Hepatocyte (in vitro differentiated cells): Measurements from ENCODE around the gene RCBTB1. TPM values are rescaled to one million over a fixed set of nuclear protein-coding genes. Genes with fewer than 3 reads are reported as not detected.

Experiments used
- DNase-seq: peaks from one replicate; pipeline ENCODE4 v3.0.0-alpha.2; 2016; ENCODE audit warnings: low spot score
- H2AFZ ChIP-seq: fragments of 200-600 bp; sonication (generic); 2 replicates; pipeline ENCODE4 v1.6.0; 2016; ENCODE audit warnings: antibody characterized with exemption, mild to moderate bottlenecking
- H3K27ac ChIP-seq: fragments of 200-600 bp; sonication (generic); 2 replicates; pipeline ENCODE4 v1.5.1; 2016; ENCODE audit warnings: mild to moderate bottlenecking
- H3K27me3 ChIP-seq: fragments of 200-600 bp; sonication (generic); 2 replicates; pipeline ENCODE4 v1.6.1; 2016
- H3K36me3 ChIP-seq: fragments of 200-600 bp; sonication (generic); replicated peaks from 2 replicates; pipeline ENCODE4 v1.5.1; 2016; ENCODE audit warnings: low read depth; ENCODE audit not compliant: insufficient read depth
- H3K4me1 ChIP-seq: fragments of 200-600 bp; sonication (generic); 2 replicates; pipeline ENCODE4 v1.5.1; 2016; ENCODE audit warnings: mild to moderate bottlenecking, moderate library complexity; ENCODE audit not compliant: insufficient read depth
- H3K4me2 ChIP-seq: fragments of 200-600 bp; sonication (generic); 2 replicates; pipeline ENCODE4 v1.6.0; 2016
- H3K4me3 ChIP-seq: fragments of 200-600 bp; sonication (generic); 2 replicates; pipeline ENCODE4 v1.5.1; 2016; ENCODE audit warnings: mild to moderate bottlenecking
- H3K79me2 ChIP-seq: fragments of 200-600 bp; sonication (generic); 2 replicates; pipeline ENCODE4 v1.6.0; 2017; ENCODE audit warnings: mild to moderate bottlenecking
- H3K9me2 ChIP-seq: fragments of 200-600 bp; sonication (generic); replicated peaks from 2 replicates; pipeline ENCODE4 v1.6.0; 2017; ENCODE audit warnings: mild to moderate bottlenecking; ENCODE audit not compliant: insufficient read depth
- H3K9me3 ChIP-seq: fragments of 200-600 bp; sonication (generic); 2 replicates; pipeline ENCODE4 v1.5.1; 2016; ENCODE audit warnings: low read depth, mild to moderate bottlenecking
- H4K20me1 ChIP-seq: fragments of 200-600 bp; sonication (generic); 2 replicates; pipeline ENCODE4 v1.6.0; 2016; ENCODE audit warnings: mild to moderate bottlenecking; ENCODE audit not compliant: insufficient read depth, poor library complexity, severe bottlenecking
- EZH2 ChIP-seq: fragments of 200-600 bp; sonication (generic); IDR thresholded peaks from 2 replicates; pipeline ENCODE4 v1.6.1; 2016; ENCODE audit warnings: antibody characterized with exemption, mild to moderate bottlenecking, borderline replicate concordance
- EZH2phosphoT487 ChIP-seq: fragments of 200-600 bp; sonication (generic); IDR thresholded peaks from one replicate; pipeline ENCODE4 v1.6.1; 2018; ENCODE audit warnings: antibody characterized with exemption, mild to moderate bottlenecking, low read depth, moderate library complexity; ENCODE audit not compliant: unreplicated experiment, severe bottlenecking
- WGBS: methylation state at CpG from one replicate; pipeline ENCODE4 v1.1.6; 2016; ENCODE audit warnings: low lambda C conversion rate; ENCODE audit errors: missing lambda C conversion rate; 5-methylcytosine and 5-hydroxymethylcytosine counted together
- polyA plus RNA-seq: library from polyadenylated mRNA; unstranded; fragments of >200 nt; fragmentation: Nextera tagmentation; extraction: Ambion mirVana; gene quantifications from 2 replicates; pipeline ENCODE4 v1.2.1, GENCODE V29; 2016
- total RNA-seq: library from RNA; depleted of rRNA; stranded (reverse); fragments of >200 nt; gene quantifications from 2 replicates; pipeline ENCODE4 v1.2.3, GENCODE V29; 2014
- TF ChIP-seq, protein P1 (sequence below): fragments of 200-600 bp; sonication (generic); IDR thresholded peaks from 2 replicates; pipeline ENCODE4 v1.5.1; 2016; ENCODE audit warnings: antibody characterized with exemption, mild to moderate bottlenecking; ENCODE audit not compliant: poor library complexity

RCBTB1 gene
- total and polyA plus RNA-seq, 2 experiments from 2014 or later = 14.6 to 25.1 TPM

DNA sequence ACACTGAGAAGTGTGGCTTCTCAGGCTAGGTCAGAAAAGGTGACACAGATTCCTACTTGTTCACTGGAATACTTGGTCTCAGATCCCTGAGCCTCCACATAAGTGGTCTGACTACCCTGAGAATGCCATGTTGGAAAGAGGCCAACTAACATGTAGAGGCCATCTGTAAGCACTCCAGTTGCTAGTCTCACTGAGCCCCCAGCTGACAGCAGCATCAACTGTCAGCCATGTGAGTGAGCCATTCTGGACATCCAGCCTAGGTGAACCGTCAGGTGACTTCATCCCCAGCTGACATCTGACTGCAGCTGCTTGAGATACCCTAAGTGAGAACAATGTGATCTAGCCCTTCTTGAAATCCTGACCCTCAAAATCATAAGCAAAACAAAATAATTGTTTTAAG, 24.8 kb upstream of the RCBTB1 start:
- WGBS = 74% methylated on average over 1 of the region's 1 CpG
- Histone ChIP-seq H3K4me3 (no peak overlapping the region), H3K9me2 (no peaks in the 10 kb centered on the region), H3K9me3 (no peaks in the 10 kb centered on the region), H3K4me2 (no peak overlapping the region), H3K36me3 (no peaks in the 10 kb centered on the region), H3K4me1 (peaks cover under 1% of the 10 kb centered on the region), H3K79me2 (no peaks in the 10 kb centered on the region), H3K27me3 (no peaks in the 10 kb centered on the region), H2AFZ (no peak overlapping the region), H4K20me1 (no peaks in the 10 kb centered on the region), H3K27ac (no peak overlapping the region)
- DNase-seq = peak; percentile 29
- TF ChIP-seq, protein P1, sequence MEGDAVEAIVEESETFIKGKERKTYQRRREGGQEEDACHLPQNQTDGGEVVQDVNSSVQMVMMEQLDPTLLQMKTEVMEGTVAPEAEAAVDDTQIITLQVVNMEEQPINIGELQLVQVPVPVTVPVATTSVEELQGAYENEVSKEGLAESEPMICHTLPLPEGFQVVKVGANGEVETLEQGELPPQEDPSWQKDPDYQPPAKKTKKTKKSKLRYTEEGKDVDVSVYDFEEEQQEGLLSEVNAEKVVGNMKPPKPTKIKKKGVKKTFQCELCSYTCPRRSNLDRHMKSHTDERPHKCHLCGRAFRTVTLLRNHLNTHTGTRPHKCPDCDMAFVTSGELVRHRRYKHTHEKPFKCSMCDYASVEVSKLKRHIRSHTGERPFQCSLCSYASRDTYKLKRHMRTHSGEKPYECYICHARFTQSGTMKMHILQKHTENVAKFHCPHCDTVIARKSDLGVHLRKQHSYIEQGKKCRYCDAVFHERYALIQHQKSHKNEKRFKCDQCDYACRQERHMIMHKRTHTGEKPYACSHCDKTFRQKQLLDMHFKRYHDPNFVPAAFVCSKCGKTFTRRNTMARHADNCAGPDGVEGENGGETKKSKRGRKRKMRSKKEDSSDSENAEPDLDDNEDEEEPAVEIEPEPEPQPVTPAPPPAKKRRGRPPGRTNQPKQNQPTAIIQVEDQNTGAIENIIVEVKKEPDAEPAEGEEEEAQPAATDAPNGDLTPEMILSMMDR = no peak
- TF ChIP-seq EZH2phosphoT487 (no peak), EZH2 (no peak)

DNA sequence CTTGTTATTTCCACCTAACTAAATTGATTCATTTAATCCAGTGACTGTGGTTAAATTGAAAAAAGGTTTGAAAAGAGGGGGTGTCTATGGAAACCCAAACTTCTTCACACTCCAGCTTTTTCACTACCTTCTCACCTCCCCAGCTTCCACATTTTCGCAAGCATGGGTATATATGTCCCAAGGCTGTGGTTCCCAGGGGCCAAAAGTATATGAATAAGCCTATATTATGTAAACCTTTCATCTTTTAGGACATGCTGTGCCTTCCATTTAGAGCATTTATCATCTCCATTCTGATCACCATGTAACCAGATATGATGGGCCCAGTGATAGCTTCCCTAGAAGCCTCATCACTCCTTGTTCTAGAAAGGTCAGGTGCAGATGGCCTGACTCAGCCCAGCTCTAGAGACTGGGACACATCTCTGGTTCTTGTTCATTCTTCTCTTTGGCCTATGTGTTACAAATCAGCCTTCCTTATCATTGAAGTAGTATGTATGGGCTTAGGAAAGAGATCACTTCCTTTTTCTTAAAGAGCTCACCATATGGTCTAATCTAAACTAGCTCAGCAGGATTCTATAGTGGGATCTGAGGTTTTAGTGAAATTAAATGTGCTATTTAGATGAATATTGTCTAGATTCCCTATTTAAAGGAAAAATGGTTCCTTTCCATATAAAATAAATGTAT, 23.4 kb upstream of the RCBTB1 start:
- H3K4me1 ChIP-seq = peaks cover 10% of the 10 kb centered on the region
- TF ChIP-seq EZH2phosphoT487 (no peak), EZH2 (no peak)
- TF ChIP-seq, protein P1 = no peak
- DNase-seq = no peak
- H3K9me3 ChIP-seq = no peaks in the 10 kb centered on the region
- H3K4me3 ChIP-seq = no peak overlapping the region
- 91% methylated on average over 1 of the region's 1 CpG for WGBS
- H3K36me3 ChIP-seq = no peaks in the 10 kb centered on the region
- H2AFZ ChIP-seq = no peak overlapping the region
- H4K20me1 ChIP-seq = no peaks in the 10 kb centered on the region
- no peak overlapping the region for H3K4me2 ChIP-seq
- no peaks in the 10 kb centered on the region for H3K27me3 ChIP-seq
- no peak overlapping the region for H3K27ac ChIP-seq
- H3K79me2 ChIP-seq = no peaks in the 10 kb centered on the region
- H3K9me2 ChIP-seq = no peaks in the 10 kb centered on the region

DNA sequence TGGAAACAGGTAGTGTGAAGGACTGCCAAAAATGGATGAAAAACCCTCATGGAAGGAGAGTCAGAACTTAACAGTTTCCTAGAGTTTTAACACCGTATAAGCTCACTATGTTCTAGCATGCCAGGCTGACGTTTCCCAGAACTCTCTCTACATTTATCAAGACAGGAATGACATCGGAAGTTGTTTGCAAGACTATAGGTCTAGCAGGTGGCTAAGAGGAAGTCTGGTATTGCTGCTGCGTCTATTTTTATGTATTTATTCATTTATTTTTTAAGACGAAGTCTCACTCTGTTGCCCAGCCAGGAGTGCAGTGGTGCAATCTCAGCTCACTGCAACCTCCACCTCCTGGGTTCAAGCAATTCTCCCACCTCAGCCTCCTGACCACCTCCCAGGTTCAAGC, 22.4 kb upstream of the RCBTB1 start:
- no peak for DNase-seq
- no peaks in the 10 kb centered on the region for H4K20me1 ChIP-seq
- no peak overlapping the region for H3K4me2 ChIP-seq
- no peak overlapping the region for H3K27ac ChIP-seq
- TF ChIP-seq EZH2 (no peak), EZH2phosphoT487 (no peak)
- TF ChIP-seq, protein P1 = no peak
- no peaks in the 10 kb centered on the region for H3K9me2 ChIP-seq
- 68% methylated on average over 5 of the region's 5 CpGs for WGBS
- H3K4me3 ChIP-seq = no peak overlapping the region
- no peaks in the 10 kb centered on the region for H3K27me3 ChIP-seq
- peaks cover 10% of the 10 kb centered on the region for H3K4me1 ChIP-seq
- no peak overlapping the region for H2AFZ ChIP-seq
- H3K79me2 ChIP-seq = no peaks in the 10 kb centered on the region
- no peaks in the 10 kb centered on the region for H3K9me3 ChIP-seq
- H3K36me3 ChIP-seq = no peaks in the 10 kb centered on the region
